Fibroblast of lung (primary cell): Measurements from ENCODE around the gene FBXL13. TPM values are rescaled to one million over a fixed set of nuclear protein-coding genes. Genes with fewer than 3 reads are reported as not detected.
A peak's percentile ranks its signal among the peaks of the same experiment; 100 is the strongest.
"Not testable (repeated sequence)": the region's sequence is repeated elsewhere in the genome, so short reads cannot be mapped to it uniquely, and the experiment has no call there.

Experiments
- DNase-seq, 2 donors: peaks; one replicate each; pipeline versions ENCODE4 v3.0.0 to v3.0.0-alpha.2; 2010; ENCODE audit warnings: low read depth in 2 of 2
- H2AFZ ChIP-seq: 2 replicates; pipeline ENCODE4 v1.5.1; 2012; ENCODE audit warnings: low read length, control low read depth, inconsistent platforms
- H3K27ac ChIP-seq: 2 replicates; pipeline ENCODE4 v1.5.1; 2011; ENCODE audit warnings: low read length, control low read depth; ENCODE audit not compliant: insufficient read depth
- H3K27me3 ChIP-seq: 2 replicates; pipeline ENCODE4 v1.5.1; 2011; ENCODE audit warnings: mild to moderate bottlenecking, low read length; ENCODE audit not compliant: control insufficient read depth, insufficient read depth
- H3K36me3 ChIP-seq: 2 replicates; pipeline ENCODE4 v1.5.1; 2011; ENCODE audit warnings: low read length; ENCODE audit not compliant: control insufficient read depth, insufficient read depth
- H3K4me1 ChIP-seq: 2 replicates; pipeline ENCODE4 v1.5.1; 2011; ENCODE audit warnings: low read length; ENCODE audit not compliant: control insufficient read depth, insufficient read depth; ENCODE audit errors: extremely low read depth
- H3K4me2 ChIP-seq: 2 replicates; pipeline ENCODE4 v1.5.1; 2011; ENCODE audit warnings: low read length, control low read depth; ENCODE audit not compliant: insufficient read depth; ENCODE audit errors: extremely low read depth
- H3K4me3 ChIP-seq, 4 experiments: fragments of 200-600 bp in 1 of 4; sonication (generic) in 1 of 4; replicated peaks in 1 of 4; 2 replicates each; pipeline ENCODE4 v1.5.1; 2011 to 2016; ENCODE audit warnings: low read length in 4 of 4, low read depth in 3 of 4, mild to moderate bottlenecking in 3 of 4, control low read depth in 2 of 4, inconsistent platforms in 1 of 4, mixed read lengths in 1 of 4; ENCODE audit not compliant: insufficient read depth in 1 of 4; ENCODE audit errors: control extremely low read depth in 1 of 4
- H3K79me2 ChIP-seq: 2 replicates; pipeline ENCODE4 v1.5.1; 2012; ENCODE audit warnings: mild to moderate bottlenecking, low read length, inconsistent platforms; ENCODE audit not compliant: control insufficient read depth, insufficient read depth
- H3K9ac ChIP-seq: 2 replicates; pipeline ENCODE4 v1.5.1; 2011; ENCODE audit warnings: mild to moderate bottlenecking, low read length, control low read depth; ENCODE audit not compliant: insufficient read depth
- H3K9me3 ChIP-seq: 2 replicates; pipeline ENCODE4 v1.5.1; 2012; ENCODE audit warnings: low read depth, low read length; ENCODE audit not compliant: control insufficient read depth, insufficient read depth
- H4K20me1 ChIP-seq: 2 replicates; pipeline ENCODE4 v1.5.1; 2011; ENCODE audit warnings: low read length; ENCODE audit not compliant: control insufficient read depth, insufficient read depth; ENCODE audit errors: extremely low read depth
- CTCF ChIP-seq, 2 donors: IDR thresholded peaks in 1 of 2; conservative IDR thresholded peaks in 1 of 2; 1 replicate in 1 of 2; 2 replicates in 1 of 2; pipeline ENCODE4 v1.5.1; 2011 to 2012; ENCODE audit warnings: low read length in 2 of 2, control low read depth in 1 of 2, inconsistent platforms in 1 of 2, low read depth in 1 of 2, mild to moderate bottlenecking in 1 of 2
- EZH2 ChIP-seq: IDR thresholded peaks from 2 replicates; pipeline ENCODE4 v1.5.1; 2012; ENCODE audit warnings: low read length, control low read depth, mild to moderate bottlenecking; ENCODE audit errors: missing control alignments
- polyA plus RNA-seq, 2 donors: library from polyadenylated mRNA; depleted of rRNA in 1 of 2; stranded (reverse) in 1 of 2; unstranded in 1 of 2; fragments of >200 nt; gene quantifications; 2 replicates each; pipeline ENCODE4 v1.2.1, GENCODE V29; 2011 to 2012; ENCODE audit warnings: missing spikeins in 1 of 2
- total RNA-seq: library from RNA; depleted of rRNA; stranded (reverse); fragments of >200 nt; gene quantifications from 2 replicates; pipeline ENCODE4 v1.2.1, GENCODE V29; 2014

The FBXL13 gene
- total and polyA plus RNA-seq, 2 donors (not counting 1 experiment from before 2014, with no cell fraction given) = 0.41 to 0.66 TPM

DNA sequence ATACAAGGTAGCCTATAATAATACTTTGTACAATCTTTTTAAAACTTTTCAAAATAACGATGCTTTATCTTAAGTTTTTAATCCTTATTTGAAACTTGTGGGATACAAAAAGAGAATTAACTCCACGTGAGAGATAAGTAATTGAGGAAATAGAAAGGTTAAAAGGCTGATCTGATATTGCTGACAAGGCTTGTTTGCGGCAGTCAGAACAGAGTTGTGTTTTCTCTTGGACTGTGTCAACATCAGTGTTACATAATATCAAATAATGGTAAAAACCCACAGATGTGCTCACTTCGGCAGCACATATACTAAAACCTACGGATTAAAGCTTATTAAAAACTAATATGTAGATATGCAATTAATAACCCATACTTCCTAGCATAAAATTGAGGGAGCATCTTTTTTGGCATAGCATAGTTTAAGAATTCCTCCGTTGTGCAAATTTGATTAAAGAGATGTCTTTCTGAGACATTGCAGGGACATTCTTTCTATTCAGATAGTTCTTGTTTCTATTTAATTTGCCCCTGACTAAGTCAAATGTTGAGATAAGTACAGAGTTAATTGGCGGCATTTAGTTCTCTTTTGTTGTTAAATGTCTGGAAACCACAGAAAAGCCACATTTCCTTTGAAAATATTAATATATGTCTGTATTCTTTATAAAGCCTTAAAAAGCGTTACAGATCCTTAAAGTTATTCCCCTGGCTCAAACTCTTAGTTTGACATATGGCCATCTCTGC lies 262.5 kb downstream of the FBXL13 start:
- DNase-seq = no peak
- TF ChIP-seq EZH2 = no peak
- no peak overlapping the region for H3K4me2 ChIP-seq

DNA sequence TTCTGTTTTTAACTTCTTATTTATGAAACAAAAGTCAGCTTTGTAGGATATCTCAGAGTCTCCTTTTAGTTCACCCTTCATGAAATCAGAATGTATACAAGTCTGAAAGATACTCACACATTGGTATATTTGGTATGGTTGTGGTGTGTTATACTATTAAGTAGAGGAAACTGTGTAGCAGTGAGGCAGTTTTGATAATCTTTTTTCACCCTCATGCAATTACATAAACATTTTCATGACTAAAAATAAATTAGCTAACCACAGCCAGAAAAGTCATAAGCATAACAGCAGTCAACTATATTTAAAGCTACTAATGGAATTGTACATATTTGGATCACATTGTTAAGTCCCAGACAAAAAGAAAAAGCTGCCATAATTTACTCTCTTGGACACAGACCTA lies 263.7 kb downstream of the FBXL13 start:
- Histone ChIP-seq H3K27me3 (no peaks in the 10 kb centered on the region), H3K9ac (no peak overlapping the region), H3K9me3 (no peaks in the 10 kb centered on the region), H2AFZ (no peak overlapping the region), H3K27ac (no peak overlapping the region), H3K36me3 (no peaks in the 10 kb centered on the region), H3K4me2 (no peak overlapping the region), H3K4me3 (no peak overlapping the region), H3K79me2 (no peaks in the 10 kb centered on the region), H4K20me1 (no peaks in the 10 kb centered on the region), H3K4me1 (peaks cover 8% of the 10 kb centered on the region)
- TF ChIP-seq EZH2 (no peak), CTCF (conservative IDR thresholded peaks at IDR 0.05 in 1 of 2, IDR thresholded peaks at IDR 0.05 in 1 of 2; ENCODE audit: low read depth in 1 of 2, low read length in 2 of 2) (no peak)
- DNase-seq = peak in 1 of 2 donors; percentile 24

More for the DNA sequence above, 262.5 kb downstream of the FBXL13 start:
- no peak overlapping the region for H3K9ac ChIP-seq
- H3K27ac ChIP-seq = no peak overlapping the region
- H3K79me2 ChIP-seq = no peaks in the 10 kb centered on the region
- no peaks in the 10 kb centered on the region for H4K20me1 ChIP-seq
- H2AFZ ChIP-seq = no peak overlapping the region
- H3K27me3 ChIP-seq = no peaks in the 10 kb centered on the region
- no peak overlapping the region for H3K4me3 ChIP-seq
- H3K4me1 ChIP-seq = peaks cover 8% of the 10 kb centered on the region
- no peaks in the 10 kb centered on the region for H3K36me3 ChIP-seq
- no peaks in the 10 kb centered on the region for H3K9me3 ChIP-seq

DNA sequence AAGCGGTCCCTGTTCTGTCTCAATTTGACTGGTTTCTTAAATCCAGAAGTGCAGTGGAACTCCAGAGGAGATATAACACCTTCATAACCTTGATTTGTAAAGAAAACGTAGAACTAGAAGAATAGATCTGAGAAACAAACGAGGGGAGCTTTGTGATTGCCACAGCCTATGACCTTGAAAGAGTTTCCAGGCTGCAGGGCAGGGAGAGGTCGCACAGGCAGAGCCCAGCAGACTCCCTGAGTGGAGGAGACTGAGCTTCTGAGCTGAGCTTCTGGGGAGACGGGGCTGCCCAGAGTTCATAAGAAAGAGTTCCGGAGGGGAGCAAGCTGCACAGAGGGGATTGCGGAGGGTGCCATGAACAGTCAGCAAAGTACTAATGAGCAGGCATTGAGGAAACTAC lies 268.0 kb downstream of the FBXL13 start:
- Histone ChIP-seq H3K36me3 (no peaks in the 10 kb centered on the region), H3K9ac (no peak overlapping the region), H3K9me3 (no peaks in the 10 kb centered on the region), H3K27ac (no peak overlapping the region), H3K4me3 (no peak overlapping the region), H3K4me2 (no peak overlapping the region), H2AFZ (no peak overlapping the region), H3K79me2 (no peaks in the 10 kb centered on the region), H4K20me1 (no peaks in the 10 kb centered on the region), H3K4me1 (no peaks in the 10 kb centered on the region), H3K27me3 (no peaks in the 10 kb centered on the region)
- no peak for TF ChIP-seq CTCF (conservative IDR thresholded peaks at IDR 0.05 in 1 of 2, IDR thresholded peaks at IDR 0.05 in 1 of 2; ENCODE audit: low read depth in 1 of 2, low read length in 2 of 2)
- no peak for TF ChIP-seq EZH2
- no peak for DNase-seq

GRCh38 chr7:102795987-102796595 lies 278.5 kb downstream of the FBXL13 start:
- H3K4me1 ChIP-seq, H3K9ac ChIP-seq, H3K36me3 ChIP-seq, H3K27ac ChIP-seq, H3K27me3 ChIP-seq, H4K20me1 ChIP-seq, H3K4me3 ChIP-seq, H2AFZ ChIP-seq, H3K9me3 ChIP-seq, H3K79me2 ChIP-seq, H3K4me2 ChIP-seq: not testable (repeated sequence)
- peak; percentile 25 to 70 for DNase-seq

GRCh38 chr7:102794567-102794966 lies 280.0 kb downstream of the FBXL13 start:
- not testable (repeated sequence) for H3K4me2 ChIP-seq, H2AFZ ChIP-seq, H4K20me1 ChIP-seq, H3K27ac ChIP-seq, H3K4me1 ChIP-seq, H3K79me2 ChIP-seq, H3K9me3 ChIP-seq, H3K36me3 ChIP-seq, H3K9ac ChIP-seq, H3K27me3 ChIP-seq, H3K4me3 ChIP-seq
- DNase-seq = peak in 1 of 2 donors; percentile 27
